Thymus (tissue), 11 donors: Measurements from ENCODE around the gene ADAMTSL1. TPM values are rescaled to one million over a fixed set of nuclear protein-coding genes. Genes with fewer than 3 reads are reported as not detected.

ENCODE experiments used
- DNase-seq, 9 donors: peaks; one replicate each; pipeline ENCODE4 v3.0.0-alpha.2; 2013; ENCODE audit warnings: low spot score in 9 of 9, low read depth in 6 of 9, missing footprints in 1 of 9
- H3K27ac ChIP-seq, 2 donors: one replicate each; pipeline ENCODE4 v1.5.1; 2013; ENCODE audit warnings: control low read depth in 1 of 2, low read depth in 1 of 2, low read length in 1 of 2, mild to moderate bottlenecking in 1 of 2, moderate library complexity in 1 of 2
- H3K27me3 ChIP-seq, 2 donors: one replicate each; pipeline ENCODE4 v1.5.1; 2013; ENCODE audit warnings: low read length in 1 of 2; ENCODE audit not compliant: control insufficient read depth in 2 of 2, insufficient read depth in 1 of 2
- H3K36me3 ChIP-seq, 2 donors: one replicate each; pipeline ENCODE4 v1.5.1; 2013; ENCODE audit warnings: low read length in 1 of 2, mild to moderate bottlenecking in 1 of 2, moderate library complexity in 1 of 2; ENCODE audit not compliant: control insufficient read depth in 2 of 2, insufficient read depth in 2 of 2
- H3K4me1 ChIP-seq, 2 donors: one replicate each; pipeline ENCODE4 v1.5.1; 2013; ENCODE audit warnings: low read length in 2 of 2; ENCODE audit not compliant: control insufficient read depth in 2 of 2, insufficient read depth in 2 of 2
- H3K4me3 ChIP-seq, 2 donors: one replicate each; pipeline ENCODE4 v1.5.1; 2013; ENCODE audit warnings: low read length in 2 of 2, control low read depth in 1 of 2, mild to moderate bottlenecking in 1 of 2
- H3K9me3 ChIP-seq, 2 donors: one replicate each; pipeline ENCODE4 v1.5.1; 2013; ENCODE audit warnings: low read length in 1 of 2, mild to moderate bottlenecking in 1 of 2; ENCODE audit not compliant: control insufficient read depth in 2 of 2, insufficient read depth in 1 of 2
- WGBS: extraction: QIAGEN DNeasy Blood & Tissue Kit; methylation state at CpG from one replicate; pipeline ENCODE4 v1.1.7; 2013; 5-methylcytosine and 5-hydroxymethylcytosine counted together
- polyA plus RNA-seq: library from polyadenylated mRNA; stranded (reverse); fragments of 200-250 nt; gene quantifications from one replicate; pipeline ENCODE4 v1.2.3, GENCODE V29; 2013
- total RNA-seq: library from RNA; stranded (reverse); fragments of 120-200 nt; gene quantifications from one replicate; pipeline ENCODE4 v1.2.4, GENCODE V29; 2013
- donor health status: healthy.

ADAMTSL1 gene
- total and polyA plus RNA-seq, 2 donors: 0.34 to 2.3 TPM

DNA sequence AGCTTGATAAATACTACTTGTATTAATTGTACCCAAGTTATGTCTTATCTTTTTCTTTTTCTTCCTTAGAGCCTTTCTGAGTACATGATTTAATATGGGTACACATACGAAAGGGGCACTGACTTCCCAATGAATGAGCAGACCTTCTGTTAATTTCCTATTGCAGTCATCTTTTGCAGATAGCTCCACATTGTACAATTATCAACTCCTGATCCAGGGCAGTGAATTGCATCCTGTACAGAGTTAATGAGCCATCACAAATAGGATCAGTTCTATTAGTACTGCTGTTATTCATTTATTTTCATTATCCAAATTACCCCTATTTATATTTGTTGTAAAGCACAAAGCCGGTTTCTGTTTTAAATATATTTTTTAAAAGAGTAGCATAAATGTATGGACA lies 105.6 kb downstream of the ADAMTSL1 start:
- WGBS: 98% methylated on average over 2 of the region's 2 CpGs
- H3K4me1 ChIP-seq: no peaks in the 10 kb centered on the region
- H3K27me3 ChIP-seq: no peaks in the 10 kb centered on the region
- no peak overlapping the region for H3K4me3 ChIP-seq
- H3K27ac ChIP-seq: no peak overlapping the region
- DNase-seq: no peak
- H3K9me3 ChIP-seq: no peaks in the 10 kb centered on the region
- no peaks in the 10 kb centered on the region for H3K36me3 ChIP-seq

DNA sequence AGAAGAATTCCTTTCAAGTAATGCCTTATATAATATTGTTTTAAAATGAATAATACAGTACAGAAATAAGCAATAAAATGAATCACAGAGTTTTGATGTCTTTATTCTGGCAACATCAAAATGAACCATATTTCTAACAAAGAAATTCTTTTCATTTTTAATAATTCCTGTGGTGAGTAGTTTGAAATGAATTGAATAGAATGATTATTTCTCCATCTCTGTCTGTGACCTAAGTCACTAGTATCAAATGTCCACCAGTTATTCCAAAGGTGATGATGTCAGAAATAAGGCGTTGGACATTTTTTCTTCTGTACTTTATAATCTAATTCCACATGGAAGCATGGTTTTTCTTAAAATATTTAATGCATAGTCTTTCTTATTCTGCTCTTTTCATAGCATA lies 106.2 kb downstream of the ADAMTSL1 start:
- Histone ChIP-seq H3K9me3 (no peaks in the 10 kb centered on the region), H3K27ac (no peak overlapping the region), H3K27me3 (no peaks in the 10 kb centered on the region), H3K4me3 (no peak overlapping the region), H3K4me1 (no peaks in the 10 kb centered on the region), H3K36me3 (no peaks in the 10 kb centered on the region)
- WGBS: 87% methylated on average over 1 of the region's 1 CpG
- no peak for DNase-seq

DNA sequence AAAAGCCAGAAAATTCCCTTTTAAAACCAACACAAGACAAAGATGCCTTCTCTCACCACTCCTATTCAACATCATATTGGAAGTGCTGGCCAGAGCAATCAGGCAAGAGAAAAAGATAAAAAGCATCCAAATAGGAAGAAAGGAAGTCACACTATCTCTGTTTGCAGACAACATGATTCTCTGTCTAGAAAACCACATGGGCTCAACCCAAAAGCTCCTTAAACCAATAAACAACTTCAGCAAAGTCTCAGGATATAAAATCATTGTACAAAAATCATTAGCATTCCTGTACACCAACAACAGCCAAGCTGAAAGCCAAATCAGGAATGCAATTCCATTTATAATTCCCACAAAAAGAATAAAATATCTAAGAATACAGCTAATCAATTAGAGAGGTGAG lies 112.0 kb downstream of the ADAMTSL1 start:
- Histone ChIP-seq H3K4me1 (no peaks in the 10 kb centered on the region), H3K4me3 (no peak overlapping the region), H3K36me3 (no peaks in the 10 kb centered on the region), H3K27ac (no peak overlapping the region), H3K9me3 (no peaks in the 10 kb centered on the region), H3K27me3 (no peaks in the 10 kb centered on the region)
- DNase-seq: no peak

- H3K27ac ChIP-seq: no peak overlapping the region
- DNase-seq: no peak
- 92% methylated on average over 2 of the region's 2 CpGs for WGBS
- H3K4me1 ChIP-seq: no peaks in the 10 kb centered on the region
- H3K36me3 ChIP-seq: no peaks in the 10 kb centered on the region
- H3K9me3 ChIP-seq: no peaks in the 10 kb centered on the region
- H3K4me3 ChIP-seq: no peak overlapping the region
- H3K27me3 ChIP-seq: no peaks in the 10 kb centered on the region
Measured at GRCh38 chr9:18588002-18588401, 114.0 kb downstream of the ADAMTSL1 start.

GRCh38 chr9:18591261-18591660 lies 117.3 kb downstream of the ADAMTSL1 start:
- Histone ChIP-seq H3K4me3 (no peak overlapping the region), H3K27ac (no peak overlapping the region), H3K36me3 (no peaks in the 10 kb centered on the region), H3K27me3 (no peaks in the 10 kb centered on the region), H3K4me1 (no peaks in the 10 kb centered on the region), H3K9me3 (peaks cover 0 to 3% of the 10 kb centered on the region in 2 donors)
- 97% methylated on average over 2 of the region's 2 CpGs for WGBS
- DNase-seq: no peak

- H3K4me1 ChIP-seq: no peaks in the 10 kb centered on the region
- H3K27me3 ChIP-seq: no peaks in the 10 kb centered on the region
- no peak for DNase-seq
- H3K36me3 ChIP-seq: no peaks in the 10 kb centered on the region
- H3K9me3 ChIP-seq: peaks cover 0 to 3% of the 10 kb centered on the region in 2 donors
- no peak overlapping the region for H3K4me3 ChIP-seq
- no peak overlapping the region for H3K27ac ChIP-seq
Measured at GRCh38 chr9:18594837-18595236, 120.9 kb downstream of the ADAMTSL1 start.

GRCh38 chr9:18595597-18595996 lies 121.6 kb downstream of the ADAMTSL1 start:
- DNase-seq: no peak

DNA sequence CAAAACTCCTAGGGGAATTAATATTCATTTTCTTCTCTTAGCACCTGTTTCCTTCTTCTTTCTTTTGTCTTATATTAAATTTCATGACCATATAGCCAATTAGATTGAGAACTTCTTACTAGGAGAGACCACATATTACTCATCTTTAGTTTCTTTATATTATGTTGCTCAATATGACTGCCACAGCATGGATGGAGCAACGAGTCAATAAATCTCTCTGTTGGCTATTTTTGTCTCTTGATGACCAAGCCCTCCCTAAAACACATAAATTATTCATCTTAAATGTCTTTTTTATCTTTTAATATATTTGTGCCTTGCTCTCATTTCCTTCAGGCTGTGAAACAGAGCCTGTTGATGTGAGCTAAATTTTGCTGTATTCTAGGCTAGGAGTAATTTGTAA lies 123.0 kb downstream of the ADAMTSL1 start:
- H3K27me3 ChIP-seq: no peaks in the 10 kb centered on the region
- H3K4me3 ChIP-seq: no peak overlapping the region
- no peak for DNase-seq
- 67% methylated on average over 1 of the region's 1 CpG for WGBS
- H3K4me1 ChIP-seq: no peaks in the 10 kb centered on the region
- no peaks in the 10 kb centered on the region for H3K36me3 ChIP-seq
- H3K9me3 ChIP-seq: peaks cover 0 to 3% of the 10 kb centered on the region in 2 donors
- no peak overlapping the region for H3K27ac ChIP-seq

More at GRCh38 chr9:18595597-18595996, 121.6 kb downstream of the ADAMTSL1 start:
- Histone ChIP-seq H3K36me3 (no peaks in the 10 kb centered on the region), H3K9me3 (peaks cover 0 to 3% of the 10 kb centered on the region in 2 donors), H3K4me1 (no peaks in the 10 kb centered on the region), H3K27me3 (no peaks in the 10 kb centered on the region), H3K27ac (no peak overlapping the region), H3K4me3 (no peak overlapping the region)
- WGBS: 97% methylated on average over 3 of the region's 3 CpGs

DNA sequence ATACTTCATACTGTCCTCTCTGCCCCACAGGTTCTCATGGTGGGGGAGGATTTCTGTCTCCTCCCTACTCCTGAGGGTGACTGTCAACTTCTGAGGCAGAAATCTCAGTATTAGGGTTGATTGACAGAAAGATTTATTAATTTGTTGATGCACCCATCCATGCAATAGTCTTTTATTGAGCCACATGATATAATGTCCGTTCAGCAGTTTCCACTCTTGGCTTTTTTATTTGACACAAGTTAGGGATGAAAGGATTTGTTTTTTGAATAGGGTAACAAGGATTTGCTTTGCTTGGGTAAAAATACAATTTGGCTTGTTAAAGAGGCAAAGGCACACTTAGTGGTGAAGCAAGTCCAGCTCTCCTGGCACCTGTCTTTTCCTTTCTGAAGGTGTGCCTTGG lies 125.0 kb downstream of the ADAMTSL1 start:
- peaks cover 0 to 3% of the 10 kb centered on the region in 2 donors for H3K9me3 ChIP-seq
- 85% methylated on average over 1 of the region's 1 CpG for WGBS
- H3K36me3 ChIP-seq: no peaks in the 10 kb centered on the region
- no peaks in the 10 kb centered on the region for H3K4me1 ChIP-seq
- H3K27me3 ChIP-seq: no peaks in the 10 kb centered on the region
- H3K27ac ChIP-seq: no peak overlapping the region
- no peak for DNase-seq
- no peak overlapping the region for H3K4me3 ChIP-seq

DNA sequence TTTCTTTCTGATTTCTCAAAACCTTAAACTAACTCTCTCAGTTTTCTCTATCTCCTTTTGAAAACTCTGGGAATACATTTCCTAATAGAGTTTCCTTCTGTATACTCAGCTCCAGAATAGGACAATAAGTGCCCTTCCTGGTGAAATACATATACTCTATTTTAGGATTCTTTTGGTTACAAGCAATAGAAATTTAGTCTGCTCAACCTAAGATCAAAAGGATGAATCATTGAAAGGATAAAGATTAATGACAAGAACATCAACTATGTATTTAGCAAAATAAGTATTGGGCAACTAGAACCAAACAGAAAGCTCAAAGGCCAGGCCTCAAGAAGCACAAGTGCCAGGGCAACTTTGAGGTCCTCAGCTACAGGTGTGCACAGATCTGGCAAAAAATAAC lies 127.1 kb downstream of the ADAMTSL1 start:
- H3K4me1 ChIP-seq: no peaks in the 10 kb centered on the region
- no peak for DNase-seq
- H3K27ac ChIP-seq: no peak overlapping the region
- H3K9me3 ChIP-seq: no peaks in the 10 kb centered on the region
- no peaks in the 10 kb centered on the region for H3K27me3 ChIP-seq
- H3K4me3 ChIP-seq: no peak overlapping the region
- H3K36me3 ChIP-seq: no peaks in the 10 kb centered on the region
